Left ventricle myocardium inferior (tissue), 1 donor: Measurements from ENCODE around the gene ANKHD1. TPM values are rescaled to one million over a fixed set of nuclear protein-coding genes. Genes with fewer than 3 reads are reported as not detected.

Source experiments
- DNase-seq: peaks from one replicate; pipeline ENCODE4 v3.0.0-alpha.2; 2020
- H3K27ac ChIP-seq: fragments of 200-600 bp; replicated peaks from 2 replicates; pipeline ENCODE4 v1.8.0; 2021
- H3K27me3 ChIP-seq: fragments of 200-600 bp; 2 replicates; pipeline ENCODE4 v1.8.0; 2021; ENCODE audit warnings: low read depth
- H3K36me3 ChIP-seq: fragments of 200-600 bp; 2 replicates; pipeline ENCODE4 v1.8.0; 2021
- H3K4me1 ChIP-seq: fragments of 200-600 bp; 2 replicates; pipeline ENCODE4 v1.8.0; 2021
- H3K4me3 ChIP-seq: fragments of 200-600 bp; 2 replicates; pipeline ENCODE4 v1.8.0; 2021; ENCODE audit warnings: mild to moderate bottlenecking, moderate library complexity
- H3K9me3 ChIP-seq: fragments of 200-600 bp; replicated peaks from 2 replicates; pipeline ENCODE4 v1.8.0; 2021
- CTCF ChIP-seq: fragments of 200-600 bp; IDR thresholded peaks from 2 replicates; pipeline ENCODE4 v1.8.0; 2021; ENCODE audit warnings: antibody characterized with exemption, mild to moderate bottlenecking, borderline replicate concordance
- intact Hi-C: fragments of 100-400 bp; cut with micrococcal nuclease; formaldehyde crosslinking; loops from one replicate; pipeline ENCODE4 v1.11.0; 2022
- total RNA-seq: library from RNA; stranded (reverse); fragmentation: NEBNext Ultra II Directional; extraction: Animal tissue kit (Norgen Biotek cat#: 25700); gene quantifications from one replicate; pipeline ENCODE4 v1.2.1, GENCODE V29; 2021
- donor health status: DM: no; HTN: yes; CAD: no; lungs with severe emphysema.

Gene ANKHD1
- total RNA-seq, 1 donor from 2014 or later = 58.5 TPM

GRCh38 chr5:140381972-140382371, 19.7 kb upstream of the ANKHD1 start:
- no peak for DNase-seq
- intact Hi-C loops = no loop called here
- no peak overlapping the region for H3K4me3 ChIP-seq
- H3K36me3 ChIP-seq = no peaks in the 10 kb centered on the region
- H3K27ac ChIP-seq = no peak overlapping the region
- H3K27me3 ChIP-seq = no peaks in the 10 kb centered on the region
- H3K9me3 ChIP-seq = no peaks in the 10 kb centered on the region
- no peak for TF ChIP-seq CTCF
- no peaks in the 10 kb centered on the region for H3K4me1 ChIP-seq

GRCh38 chr5:140382866-140383265, 18.8 kb upstream of the ANKHD1 start:
- Histone ChIP-seq H3K4me1 (no peaks in the 10 kb centered on the region), H3K9me3 (no peaks in the 10 kb centered on the region), H3K27me3 (no peaks in the 10 kb centered on the region), H3K36me3 (no peaks in the 10 kb centered on the region), H3K27ac (no peak overlapping the region), H3K4me3 (no peak overlapping the region)
- intact Hi-C loops = no loop called here
- TF ChIP-seq CTCF = no peak
- DNase-seq = no peak

GRCh38 chr5:140383300-140383699, 18.3 kb upstream of the ANKHD1 start:
- Histone ChIP-seq H3K4me3 (no peak overlapping the region), H3K4me1 (no peaks in the 10 kb centered on the region), H3K27ac (no peak overlapping the region), H3K36me3 (no peaks in the 10 kb centered on the region), H3K27me3 (no peaks in the 10 kb centered on the region), H3K9me3 (no peaks in the 10 kb centered on the region)
- TF ChIP-seq CTCF = no peak
- intact Hi-C loops = no loop called here
- no peak for DNase-seq

DNA sequence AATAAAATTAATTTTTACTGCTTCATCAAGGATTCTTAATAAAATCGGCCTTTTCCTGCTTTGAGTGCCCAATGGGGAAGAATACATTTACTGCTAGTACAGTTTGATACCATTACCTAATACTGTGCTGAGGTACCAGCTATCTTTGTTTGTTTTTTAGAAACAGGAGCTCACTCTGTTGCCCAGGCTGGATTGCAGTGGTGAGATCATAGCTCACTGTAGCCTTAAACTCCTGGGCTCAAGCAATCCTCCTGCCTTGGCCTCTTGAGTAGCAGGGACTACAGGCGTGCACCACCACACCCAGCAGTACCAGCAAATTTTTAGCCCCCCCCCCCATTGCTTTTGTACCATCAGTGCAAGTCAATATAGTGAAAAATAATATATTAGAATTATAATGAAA, 13.6 kb upstream of the ANKHD1 start:
- no peaks in the 10 kb centered on the region for H3K4me1 ChIP-seq
- DNase-seq = no peak

DNA sequence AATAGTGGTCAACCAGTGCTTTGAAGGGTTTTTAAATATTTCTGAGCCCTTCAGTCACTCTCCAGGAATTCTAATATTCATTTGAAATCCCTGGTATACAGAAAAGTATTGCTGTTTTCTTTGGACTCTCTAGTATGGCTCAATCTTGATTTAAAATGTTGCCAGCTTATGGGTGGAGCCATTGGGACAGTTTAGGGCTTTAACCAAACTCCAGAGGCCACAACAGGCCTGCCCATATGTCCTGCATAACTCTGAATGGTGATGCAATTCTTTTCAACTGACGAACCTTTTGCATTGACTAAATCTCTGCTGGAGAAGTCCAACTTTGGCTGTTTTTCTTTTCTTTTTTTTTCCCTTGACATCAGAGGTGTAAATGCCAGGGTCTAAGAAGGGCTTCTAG, 10.3 kb upstream of the ANKHD1 start:
- no peak overlapping the region for H3K4me3 ChIP-seq
- DNase-seq = no peak
- no peak for TF ChIP-seq CTCF
- no peak overlapping the region for H3K27ac ChIP-seq
- H3K36me3 ChIP-seq = no peaks in the 10 kb centered on the region
- H3K9me3 ChIP-seq = no peaks in the 10 kb centered on the region
- intact Hi-C loops = no loop called here
- no peaks in the 10 kb centered on the region for H3K4me1 ChIP-seq
- H3K27me3 ChIP-seq = no peaks in the 10 kb centered on the region

More for the DNA sequence above, 13.6 kb upstream of the ANKHD1 start:
- TF ChIP-seq CTCF = no peak
- Histone ChIP-seq H3K36me3 (no peaks in the 10 kb centered on the region), H3K4me3 (no peak overlapping the region), H3K27ac (no peak overlapping the region), H3K9me3 (no peaks in the 10 kb centered on the region), H3K27me3 (no peaks in the 10 kb centered on the region)
- intact Hi-C loops = no loop called here

DNA sequence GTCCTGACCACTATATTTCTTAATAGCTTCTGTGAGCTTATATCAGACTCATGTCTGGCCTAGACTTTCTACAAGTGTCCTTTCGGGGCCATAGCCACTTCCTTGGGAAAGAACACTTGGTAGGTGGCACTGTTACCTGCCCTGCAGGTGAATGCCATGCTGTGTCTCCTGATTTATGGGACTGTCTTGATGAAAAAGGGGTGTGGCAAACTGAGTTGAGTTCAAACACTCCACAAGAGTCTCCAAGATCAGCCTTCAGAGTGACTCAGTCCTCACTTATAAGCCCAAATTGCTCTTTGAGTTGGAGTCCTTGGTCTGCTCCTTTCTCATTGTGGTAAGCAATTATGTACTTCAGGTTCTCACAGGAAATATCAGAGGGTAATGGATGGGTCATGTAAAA, 9.9 kb upstream of the ANKHD1 start:
- no peak overlapping the region for H3K4me3 ChIP-seq
- H3K4me1 ChIP-seq = no peaks in the 10 kb centered on the region
- H3K27ac ChIP-seq = no peak overlapping the region
- H3K27me3 ChIP-seq = no peaks in the 10 kb centered on the region
- DNase-seq = no peak
- intact Hi-C loops = no loop called here
- no peak for TF ChIP-seq CTCF
- no peaks in the 10 kb centered on the region for H3K9me3 ChIP-seq
- H3K36me3 ChIP-seq = no peaks in the 10 kb centered on the region
